Inflammatory macrophage (primary cell): ENCODE data around the gene ENDOD1.

Experiments
- DNase-seq, 2 donors: peaks; one replicate each; pipeline ENCODE4 v3.0.0-alpha.2; 2020 to 2022

ENDOD1 gene

DNA sequence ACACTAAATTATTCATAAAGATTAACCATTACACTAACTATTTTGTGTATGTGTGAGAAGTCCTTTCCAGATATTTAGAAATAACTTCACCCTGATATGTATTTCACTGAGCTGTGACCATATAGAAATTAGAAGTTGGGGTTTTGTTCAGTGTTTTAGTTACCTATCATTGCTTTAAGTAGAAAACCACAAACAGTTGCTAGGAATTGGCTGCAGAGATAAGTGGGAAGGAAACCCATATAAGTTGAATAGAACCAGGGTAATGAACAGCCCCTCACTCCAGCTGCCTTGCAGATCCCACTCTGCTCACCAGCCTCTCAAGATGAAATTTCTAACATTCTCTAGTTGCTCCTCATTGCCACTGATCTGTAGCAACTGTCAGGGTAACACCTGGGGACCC lies 12.7 kb upstream of the ENDOD1 start:
- DNase-seq, result no peak

GRCh38 chr11:95078526-95078925 lies 11.1 kb upstream of the ENDOD1 start:
- no peak for DNase-seq

DNA sequence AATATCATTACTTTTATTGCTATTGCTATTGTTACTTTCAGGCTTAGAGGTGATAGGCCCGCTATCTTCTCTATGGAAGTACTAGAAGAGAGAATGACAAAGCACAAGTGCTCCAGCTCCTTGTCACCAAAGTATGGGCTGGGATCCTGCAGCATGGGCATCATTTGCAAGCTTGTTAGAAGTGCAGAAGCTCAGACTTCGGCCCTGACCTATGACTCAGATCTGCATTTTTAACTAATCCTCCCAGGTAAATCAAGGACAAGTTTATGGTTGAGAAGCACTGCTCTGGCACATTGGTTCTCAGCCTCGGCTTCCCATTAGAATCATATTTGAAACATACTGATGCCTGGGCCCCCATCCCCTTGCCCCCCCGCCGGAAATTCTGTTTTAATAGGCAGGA lies 8.6 kb upstream of the ENDOD1 start:
- no peak for DNase-seq

DNA sequence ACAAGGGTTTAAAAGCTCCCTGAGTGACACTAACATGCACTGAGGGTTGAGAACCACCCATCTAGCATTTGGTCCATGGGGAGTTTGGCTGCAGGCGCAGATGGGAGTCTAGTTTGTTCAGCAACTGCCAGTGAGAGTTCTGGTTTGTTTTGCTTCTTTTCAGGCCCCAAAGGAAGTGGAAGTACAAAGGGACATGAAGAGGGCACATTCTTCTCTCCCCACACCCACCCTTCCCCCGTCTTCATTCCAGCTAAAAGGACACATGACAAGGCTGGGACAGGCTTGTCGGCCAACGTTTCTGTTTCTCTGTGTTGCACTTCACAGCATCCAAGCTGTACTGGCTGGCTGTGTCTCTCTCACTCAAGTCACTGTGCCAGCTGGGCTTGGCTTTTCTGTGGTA lies 8.2 kb upstream of the ENDOD1 start:
- DNase-seq, result no peak

- no peak for DNase-seq
These were observed 7.1 kb upstream of the ENDOD1 start for GRCh38 chr11:95082576-95083001.

GRCh38 chr11:95084509-95084908 lies 5.1 kb upstream of the ENDOD1 start:
- peak; percentile 56 to 80 for DNase-seq

DNA sequence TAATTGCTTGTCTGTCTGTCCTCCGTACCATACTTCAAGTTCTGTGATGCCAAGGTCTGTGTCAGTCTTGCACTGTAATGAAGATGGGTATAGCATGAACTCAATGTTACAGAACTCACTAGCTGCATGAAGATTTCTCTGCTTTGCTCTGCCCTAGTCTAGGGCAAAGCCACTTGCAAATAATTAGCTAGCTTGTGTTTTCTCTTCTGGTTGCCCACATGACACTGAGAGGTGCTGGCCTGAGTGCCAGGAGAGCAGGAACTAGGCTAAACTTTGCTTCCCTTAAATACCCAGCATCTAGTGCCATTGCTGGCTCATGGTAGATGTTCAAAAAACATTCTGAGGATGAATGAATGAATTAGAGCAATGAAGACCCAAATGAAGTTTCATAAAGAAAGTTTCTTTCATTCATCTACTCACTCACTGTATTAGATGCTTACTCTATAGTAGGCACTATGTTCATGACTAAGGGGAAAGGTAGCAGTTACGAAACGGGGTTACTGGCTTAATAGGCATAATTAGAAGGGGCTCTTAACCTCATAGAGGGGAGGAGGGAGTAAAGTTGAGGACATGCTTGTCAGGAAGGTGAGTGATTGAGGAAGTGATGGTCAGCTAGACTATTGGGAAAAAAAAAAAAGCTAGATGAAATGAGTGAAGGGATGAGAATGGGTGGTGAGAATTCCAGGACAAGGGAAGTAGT lies 4.4 kb upstream of the ENDOD1 start:
- DNase-seq, result no peak

DNA sequence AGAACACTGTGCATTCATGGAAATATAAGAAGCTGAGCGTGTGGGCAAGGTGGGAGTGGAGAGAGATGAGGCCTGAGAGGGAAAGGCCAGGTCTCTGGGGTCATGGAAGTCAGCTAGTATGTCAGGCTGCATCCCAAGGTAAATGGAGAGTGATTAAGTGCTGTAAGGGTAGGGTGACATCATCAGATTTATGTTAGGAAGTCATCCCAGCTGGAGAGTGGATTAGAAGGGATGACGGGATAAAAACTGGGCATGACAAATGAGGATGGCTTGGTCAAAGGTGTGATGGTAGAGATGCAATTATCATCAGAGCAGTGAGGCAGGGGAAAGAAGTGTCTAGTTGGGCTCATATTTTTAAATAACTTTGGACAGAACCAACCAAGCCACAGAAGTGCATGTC lies 3.5 kb upstream of the ENDOD1 start:
- no peak for DNase-seq

DNA sequence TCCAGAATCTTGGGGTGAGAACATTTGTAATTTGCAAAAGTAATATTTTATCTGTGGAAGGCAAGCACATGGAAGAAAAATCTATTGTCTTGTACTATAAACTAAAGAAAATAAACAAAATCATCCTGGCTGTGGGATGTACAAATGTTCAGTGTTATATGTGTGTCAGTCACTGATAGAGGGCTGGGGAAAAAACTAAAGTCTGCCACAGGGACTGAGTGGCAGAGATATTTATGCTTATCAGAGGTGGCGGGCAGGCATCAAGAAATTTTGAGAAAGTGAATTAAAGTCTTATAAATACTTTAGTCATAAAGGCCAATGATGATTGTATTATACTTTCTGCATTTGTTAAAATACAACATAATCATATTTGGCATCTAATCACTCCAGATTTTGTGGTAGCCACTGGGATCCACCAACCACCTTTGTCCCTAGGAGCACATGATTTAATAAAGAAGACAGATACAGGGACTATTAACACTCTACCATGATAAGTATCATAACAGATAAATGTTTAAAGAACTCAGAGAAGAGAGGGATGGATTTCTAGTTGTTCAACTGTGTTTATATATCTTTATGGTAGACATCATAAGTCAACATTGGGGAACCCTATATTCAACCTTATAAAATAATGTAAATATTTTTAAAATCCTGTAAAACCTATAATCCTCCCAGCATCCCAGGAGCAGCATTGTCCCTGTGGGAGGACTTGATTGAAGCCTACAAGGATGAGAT lies 2.6 kb upstream of the ENDOD1 start:
- no peak for DNase-seq

DNA sequence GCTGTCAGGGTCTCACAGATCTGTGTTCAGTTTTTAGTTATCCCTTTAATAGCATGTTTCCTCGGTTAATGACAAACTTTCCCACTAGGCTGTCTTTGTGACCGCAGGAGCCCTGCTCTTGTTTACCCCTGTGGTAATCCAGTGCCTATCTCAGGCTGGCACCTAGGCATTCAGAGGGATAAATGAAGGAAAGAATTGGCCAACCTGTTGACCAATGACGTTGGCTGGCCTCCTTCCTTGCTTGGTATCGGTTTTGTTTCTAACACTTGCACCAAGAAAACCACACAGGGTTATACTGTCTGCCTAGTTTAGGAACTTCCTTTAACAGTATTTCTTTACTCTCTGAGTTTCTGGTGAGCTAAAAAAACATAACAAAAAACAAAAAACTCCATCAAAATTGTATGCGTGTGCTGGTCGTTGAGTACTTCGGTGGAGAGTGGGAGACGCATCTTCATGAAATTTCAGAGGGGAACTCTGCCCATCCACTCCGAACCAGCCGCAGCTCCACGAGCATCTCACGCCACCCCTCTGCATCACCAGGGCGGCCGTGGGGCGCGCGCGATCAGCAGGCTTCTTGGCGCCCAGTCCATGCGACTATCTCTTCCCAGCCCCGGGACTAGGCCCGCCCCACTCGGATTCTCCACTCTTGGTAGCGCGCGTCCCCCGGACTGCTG lies 563 bp upstream of the ENDOD1 start:
- peak in 1 of 2 donors; percentile 22 for DNase-seq

DNA sequence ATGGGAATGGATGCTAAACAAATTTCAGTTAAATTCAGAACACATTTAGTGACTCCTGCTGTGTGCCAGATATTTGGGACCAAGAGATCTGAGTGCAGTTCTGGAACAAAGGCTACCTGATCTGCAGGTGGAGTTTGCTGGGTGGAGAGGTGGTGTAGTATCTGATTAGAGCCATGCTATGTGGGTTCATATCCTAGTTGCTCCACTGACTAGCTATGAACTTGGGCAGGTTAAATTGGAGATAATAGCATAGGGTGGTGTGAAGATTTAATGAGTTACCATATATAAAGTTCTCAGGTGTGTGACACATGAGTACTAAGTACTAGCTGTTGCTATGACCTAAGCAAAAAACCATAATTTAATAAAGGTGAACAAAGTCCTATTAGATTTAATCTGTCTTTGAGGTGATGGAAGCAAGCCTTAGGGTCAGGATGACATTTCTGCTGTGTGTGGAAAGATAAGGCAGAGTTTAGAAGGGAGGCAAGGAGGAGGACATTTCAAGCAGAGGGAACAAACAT lies 2.1 kb downstream of the ENDOD1 start:
- no peak for DNase-seq

GRCh38 chr11:95092549-95093324 lies 3.1 kb downstream of the ENDOD1 start:
- peak; percentile 13 to 14 for DNase-seq

DNA sequence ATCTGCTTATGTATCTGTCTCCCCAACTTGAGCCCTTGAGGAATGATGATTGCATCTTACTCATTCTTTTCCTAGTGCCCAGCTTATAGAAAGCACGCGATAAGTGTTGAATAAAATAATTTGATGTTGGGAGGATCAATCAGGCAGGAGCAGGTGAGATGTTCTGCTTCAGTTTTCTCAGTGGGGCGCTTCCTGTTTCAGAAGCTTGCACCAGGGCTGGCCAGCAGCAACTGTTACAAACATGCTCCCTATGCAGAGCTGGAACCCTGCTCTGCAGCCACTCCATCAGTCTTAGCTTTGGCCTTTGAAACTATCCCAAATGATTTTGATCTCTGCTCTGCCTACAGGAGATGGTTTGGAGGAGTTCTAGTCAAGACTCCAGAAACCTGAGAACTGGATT lies 3.9 kb downstream of the ENDOD1 start:
- DNase-seq, result no peak

- DNase-seq, result peak; percentile 27 to 48
These were observed 6.4 kb downstream of the ENDOD1 start for GRCh38 chr11:95095858-95096587.

- no peak for DNase-seq
These were observed 7.6 kb downstream of the ENDOD1 start for GRCh38 chr11:95097209-95097608.

GRCh38 chr11:95098826-95099225 lies 9.2 kb downstream of the ENDOD1 start:
- DNase-seq, result no peak

DNA sequence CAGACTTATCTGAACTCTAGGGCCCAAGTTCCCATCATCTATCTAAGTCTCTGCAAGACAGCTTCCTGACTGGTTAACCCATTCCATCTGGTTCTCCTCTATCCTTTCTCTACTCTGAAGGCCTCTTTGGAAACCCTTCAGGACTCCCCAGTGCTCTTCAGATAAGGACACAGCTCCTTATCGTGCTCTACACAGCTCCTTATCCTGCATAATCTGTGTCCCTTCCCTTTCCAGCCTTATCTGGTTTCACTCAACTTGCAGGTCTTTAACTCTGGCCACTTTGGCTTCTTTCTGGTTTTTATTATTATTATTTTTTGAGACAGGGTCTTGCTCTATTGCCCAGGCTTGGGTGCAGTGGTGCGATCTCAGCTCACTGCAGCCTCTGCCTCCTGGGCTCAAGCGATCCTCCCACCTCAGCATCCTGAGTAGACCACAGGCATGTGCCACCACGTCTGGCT lies 10.6 kb downstream of the ENDOD1 start:
- DNase-seq, result no peak

GRCh38 chr11:95100856-95101507 lies 11.3 kb downstream of the ENDOD1 start:
- DNase-seq, result no peak

DNA sequence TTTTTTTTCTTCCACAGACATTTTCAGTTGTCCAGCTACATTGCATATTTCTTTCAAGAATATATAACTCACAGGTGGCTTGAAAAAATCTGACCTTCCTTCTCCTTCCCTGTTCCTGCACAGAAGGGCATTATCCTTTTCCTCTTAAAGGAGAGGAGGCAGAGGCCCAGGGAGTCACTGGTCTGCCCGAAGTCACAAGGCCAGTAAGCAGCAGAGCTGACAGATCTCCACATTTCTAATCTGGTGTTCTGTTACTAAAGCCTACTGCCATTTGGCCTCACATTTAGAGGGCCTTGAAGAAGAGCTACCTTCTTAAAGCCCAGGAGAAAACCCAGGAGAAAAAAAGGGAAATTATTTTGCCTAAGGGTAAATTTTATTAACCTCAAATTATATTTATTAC lies 12.3 kb downstream of the ENDOD1 start:
- no peak for DNase-seq

DNA sequence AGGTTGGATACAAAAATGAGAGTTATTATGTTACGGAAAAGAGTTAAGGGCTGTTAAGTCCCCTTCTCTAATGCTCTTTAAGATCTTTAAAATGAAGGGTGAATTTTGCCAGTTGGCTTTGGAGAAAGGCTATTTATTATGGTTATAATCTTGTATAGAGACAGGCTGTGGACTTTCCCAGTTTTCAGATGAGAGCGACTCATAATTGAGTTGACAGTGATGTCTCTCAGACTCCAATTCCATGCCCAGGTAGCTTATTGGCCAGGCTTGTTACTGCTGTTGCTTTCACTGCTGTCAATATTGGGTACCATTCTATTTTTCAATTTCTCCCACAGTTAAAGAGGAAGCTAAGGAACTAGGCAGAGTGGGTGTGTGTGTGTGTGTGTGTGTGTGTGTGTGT lies 13.1 kb downstream of the ENDOD1 start:
- DNase-seq, result no peak

GRCh38 chr11:95103701-95104100 lies 14.1 kb downstream of the ENDOD1 start:
- no peak for DNase-seq
